ENCODE measurements around the gene TTLL13. TPM values are rescaled to one million over a fixed set of nuclear protein-coding genes. Genes with fewer than 3 reads are reported as not detected.

The TTLL13 gene
- total RNA-seq, 1 experiment from 2014 or later, result 1.0 TPM

GRCh38 chr15:90214553-90215196, 34.7 kb upstream of the TTLL13 start (continued):
- TF ChIP-seq FOSL1 (IDR thresholded peaks at IDR 0.05; ENCODE audit: low read depth), result no peak
- no peak for TF ChIP-seq JUND (IDR thresholded peaks at IDR 0.05)

GRCh38 chr15:90217671-90218394, 31.5 kb upstream of the TTLL13 start:
- no peaks in the 10 kb centered on the region for H3K9me3 ChIP-seq (ENCODE audit: control insufficient read depth in 1 of 2, insufficient read depth in 1 of 2, low read depth in 1 of 2, low read length in 2 of 2)
- H2AFZ ChIP-seq (ENCODE audit: low read depth, low read length, poor library complexity, severe bottlenecking), result no peak overlapping the region
- TF ChIP-seq ZFX (IDR thresholded peaks at IDR 0.05) (no peak), JUND (IDR thresholded peaks at IDR 0.05) (no peak), SRF (IDR thresholded peaks at IDR 0.05; ENCODE audit: low read depth) (no peak), ATF3 (IDR thresholded peaks at IDR 0.05) (no peak), ZBTB33 (IDR thresholded peaks at IDR 0.05; ENCODE audit: extremely low read depth, insufficient replicate concordance, low read length) (no peak), POLR2A (IDR thresholded peaks at IDR 0.05; ENCODE audit: borderline replicate concordance, extremely low read depth, insufficient read depth, insufficient read length) (no peak), YY1 (IDR thresholded peaks at IDR 0.05; ENCODE audit: extremely low read depth, insufficient replicate concordance, low read depth, low read length) (no peak), SIN3A (IDR thresholded peaks at IDR 0.05; ENCODE audit: low read depth) (no peak)
- H3K36me3 ChIP-seq (ENCODE audit: control insufficient read depth in 1 of 2, insufficient read depth in 2 of 2, low read length in 2 of 2), result peaks cover 8 to 11% of the 10 kb centered on the region in 2 experiments; a peak in 2 of 4 replicates
- no peak overlapping the region for H3K4me3 ChIP-seq (replicated peaks in 1 of 2; ENCODE audit: low read depth in 1 of 2, low read length in 2 of 2)
- H3K9me2 ChIP-seq (ENCODE audit: insufficient read depth), result no peaks in the 10 kb centered on the region
- H3K4me1 ChIP-seq (ENCODE audit: control insufficient read depth in 1 of 2, insufficient read depth in 2 of 2, low read length in 2 of 2), result peaks cover 23 to 42% of the 10 kb centered on the region in 2 experiments
- intact Hi-C loops (cut with micrococcal nuclease), result loop anchor here (10.0 kb wide), 1 partner anchor 473 kb away; no protein-coding TSS in a partner anchor
- H3K9ac ChIP-seq (ENCODE audit: low read length), result no peak overlapping the region
- POLR2A ChIA-PET, result no interaction called here
- peaks cover 57% of the 10 kb centered on the region for H3K79me2 ChIP-seq (ENCODE audit: insufficient read depth, low read length)
- BruUV-seq (replicated peaks), result no TSS peak
- H3K27ac ChIP-seq (ENCODE audit: low read depth, low read length), result no peak overlapping the region
- H3K4me2 ChIP-seq (ENCODE audit: low read length), result no peak overlapping the region
- no peak for ATAC-seq
- CTCF ChIA-PET, result interaction anchor here (1.0 kb wide), 1 partner anchor 16 kb away, joined by 3 read pairs; the partner anchor contains the start of gene GDPGP1
- H4K20me1 ChIP-seq (ENCODE audit: insufficient read depth), result no peaks in the 10 kb centered on the region
- no peak for DNase-seq (ENCODE audit: low read depth, low spot score)
- RAD21 ChIA-PET (ENCODE audit: low non-redundant PET in 1 of 2, low total read pairs in 2 of 2, uncharacterized antibody in 2 of 2, unreplicated experiment in 2 of 2), result no interaction called here
- H3K27me3 ChIP-seq (ENCODE audit: insufficient read depth, low read length), result no peaks in the 10 kb centered on the region
